Mammary epithelial cell (primary cell): ENCODE results near the gene ACP3.

Source experiments
- CTCF ChIP-seq, 2 donors: IDR thresholded peaks in 1 of 2; conservative IDR thresholded peaks in 1 of 2; 2 replicates each; pipeline ENCODE4 v1.5.1; 2011 to 2012; ENCODE audit warnings: inconsistent platforms in 2 of 2, low read length in 2 of 2, mild to moderate bottlenecking in 2 of 2, control low read depth in 1 of 2, low read depth in 1 of 2; ENCODE audit not compliant: insufficient read depth in 1 of 2; ENCODE audit errors: extremely low read depth in 1 of 2
- EZH2 ChIP-seq: IDR thresholded peaks from 2 replicates; pipeline ENCODE4 v1.6.1; 2012; ENCODE audit warnings: low read length, inconsistent platforms, borderline replicate concordance

- TF ChIP-seq CTCF (conservative IDR thresholded peaks at IDR 0.05 in 1 of 2, IDR thresholded peaks at IDR 0.05 in 1 of 2; ENCODE audit: extremely low read depth in 1 of 2, insufficient read depth in 1 of 2, low read depth in 1 of 2, low read length in 2 of 2) (no peak), EZH2 (no peak)
These were observed 39.4 kb downstream of the ACP3 start for GRCh38 chr3:132356568-132356967.
